ENCODE results near the gene PDZK1IP1. TPM values are rescaled to one million over a fixed set of nuclear protein-coding genes. Genes with fewer than 3 reads are reported as not detected.

PDZK1IP1 gene
- total and polyA plus RNA-seq, 2 donors from 2014 or later, result 245 to 2,553 TPM

GRCh38 chr1:47214549-47214948 lies 24.7 kb upstream of the PDZK1IP1 start:
- no peak for TF ChIP-seq CTCF (IDR thresholded peaks at IDR 0.05; ENCODE audit: borderline replicate concordance, extremely low read depth, insufficient read depth)
- H3K9me3 ChIP-seq (ENCODE audit: control insufficient read depth in 2 of 3, insufficient read depth in 1 of 3, low read length in 3 of 3), result no peaks in the 10 kb centered on the region
- H3K9ac ChIP-seq (ENCODE audit: low read length in 3 of 3), result no peak overlapping the region
- no peak overlapping the region for H3K4me3 ChIP-seq (ENCODE audit: low read length in 3 of 3)
- intact Hi-C loops (cut with DNase I), result no loop called here
- H3K27me3 ChIP-seq (ENCODE audit: control insufficient read depth, insufficient read depth, low read length), result no peaks in the 10 kb centered on the region
- no peaks in the 10 kb centered on the region for H3K36me3 ChIP-seq (ENCODE audit: control insufficient read depth in 2 of 3, insufficient read depth in 3 of 3, low read length in 3 of 3)
- H3K27ac ChIP-seq (ENCODE audit: low read depth in 2 of 2, low read length in 2 of 2), result no peak overlapping the region
- no peaks in the 10 kb centered on the region for H3K4me1 ChIP-seq (ENCODE audit: control insufficient read depth in 2 of 3, insufficient read depth in 2 of 3, low read depth in 1 of 3, low read length in 3 of 3)
- DNase-seq (no peak), FAIRE-seq (no peak)

- no peak overlapping the region for H3K27ac ChIP-seq (ENCODE audit: low read depth in 2 of 2, low read length in 2 of 2)
- DNase-seq (no peak), FAIRE-seq (no peak)
- H3K9me3 ChIP-seq (ENCODE audit: control insufficient read depth in 2 of 3, insufficient read depth in 1 of 3, low read length in 3 of 3), result no peaks in the 10 kb centered on the region
- no peak for TF ChIP-seq CTCF (IDR thresholded peaks at IDR 0.05; ENCODE audit: borderline replicate concordance, extremely low read depth, insufficient read depth)
- H3K9ac ChIP-seq (ENCODE audit: low read length in 3 of 3), result no peak overlapping the region
- H3K27me3 ChIP-seq (ENCODE audit: control insufficient read depth, insufficient read depth, low read length), result no peaks in the 10 kb centered on the region
- intact Hi-C loops (cut with DNase I), result no loop called here
- no peaks in the 10 kb centered on the region for H3K36me3 ChIP-seq (ENCODE audit: control insufficient read depth in 2 of 3, insufficient read depth in 3 of 3, low read length in 3 of 3)
- H3K4me1 ChIP-seq (ENCODE audit: control insufficient read depth in 2 of 3, insufficient read depth in 2 of 3, low read depth in 1 of 3, low read length in 3 of 3), result no peaks in the 10 kb centered on the region
- no peak overlapping the region for H3K4me3 ChIP-seq (ENCODE audit: low read length in 3 of 3)
Observed at GRCh38 chr1:47213230-47213963, 23.6 kb upstream of the PDZK1IP1 start.

- no peak for FAIRE-seq
- H3K4me3 ChIP-seq (ENCODE audit: low read length in 3 of 3), result no peak overlapping the region
- no peaks in the 10 kb centered on the region for H3K36me3 ChIP-seq (ENCODE audit: control insufficient read depth in 2 of 3, insufficient read depth in 3 of 3, low read length in 3 of 3)
- no peak for DNase-seq
- intact Hi-C loops (cut with DNase I), result no loop called here
- H3K27me3 ChIP-seq (ENCODE audit: control insufficient read depth, insufficient read depth, low read length), result no peaks in the 10 kb centered on the region
- no peak overlapping the region for H3K9ac ChIP-seq (ENCODE audit: low read length in 3 of 3)
- no peaks in the 10 kb centered on the region for H3K9me3 ChIP-seq (ENCODE audit: control insufficient read depth in 2 of 3, insufficient read depth in 1 of 3, low read length in 3 of 3)
- no peak overlapping the region for H3K27ac ChIP-seq (ENCODE audit: low read depth in 2 of 2, low read length in 2 of 2)
- H3K4me1 ChIP-seq (ENCODE audit: control insufficient read depth in 2 of 3, insufficient read depth in 2 of 3, low read depth in 1 of 3, low read length in 3 of 3), result no peaks in the 10 kb centered on the region
- no peak for TF ChIP-seq CTCF (IDR thresholded peaks at IDR 0.05; ENCODE audit: borderline replicate concordance, extremely low read depth, insufficient read depth)
Observed at GRCh38 chr1:47212636-47213229, 22.9 kb upstream of the PDZK1IP1 start.

Measured in kidney (tissue), 14 donors.